Activated T-helper 17 cell treated with anti-CD3 and anti-CD28 coated beads, Interleukin-2, amount 50 U/mL, for 72 hours (primary cell): Measurements from ENCODE around the gene BCL6. TPM values are rescaled to one million over a fixed set of nuclear protein-coding genes. Genes with fewer than 3 reads are reported as not detected.
A peak's percentile ranks its signal among the peaks of the same experiment; 100 is the strongest.

Experiments used
- ATAC-seq: fragments of 150-1000 bp; cut with Tn5 transposase; replicated peaks from 2 replicates; pipeline ENCODE4 v1.10.0; 2021; ENCODE audit warnings: mild to moderate bottlenecking, moderate library complexity
- H3K27ac Mint-ChIP-seq: one replicate; pipeline ENCODE4 v1.8.0; 2022; ENCODE audit warnings: mixed read lengths
- H3K27me3 Mint-ChIP-seq: one replicate; pipeline ENCODE4 v1.8.0; 2022; ENCODE audit warnings: mixed read lengths
- H3K36me3 Mint-ChIP-seq: one replicate; pipeline ENCODE4 v1.8.0; 2022; ENCODE audit warnings: low read depth, mild to moderate bottlenecking, mixed read lengths
- H3K4me1 Mint-ChIP-seq: one replicate; pipeline ENCODE4 v1.8.0; 2022; ENCODE audit warnings: mixed read lengths
- H3K4me3 Mint-ChIP-seq: one replicate; pipeline ENCODE4 v1.8.0; 2022; ENCODE audit warnings: mild to moderate bottlenecking, mixed read lengths
- H3K9me3 Mint-ChIP-seq: one replicate; pipeline ENCODE4 v1.8.0; 2022; ENCODE audit warnings: mixed read lengths
- total RNA-seq, 2 donors: library from RNA; stranded (reverse); gene quantifications; one replicate each; pipeline ENCODE4 v1.2.3, GENCODE V29; 2022

The BCL6 gene
- total RNA-seq, 2 donors from 2014 or later, result 67.5 to 143 TPM

GRCh38 chr3:187738331-187739093 is 6.8 kb downstream of the BCL6 start:
- Mint-ChIP-seq H3K9me3 (no peaks in the 10 kb centered on the region), H3K36me3 (peaks cover 91% of the 10 kb centered on the region), H3K4me3 (peak overlapping the region; percentile 100), H3K27ac (peak overlapping the region; percentile 100), H3K4me1 (peaks cover 41% of the 10 kb centered on the region), H3K27me3 (no peaks in the 10 kb centered on the region)
- ATAC-seq, result peak; percentile 34

DNA sequence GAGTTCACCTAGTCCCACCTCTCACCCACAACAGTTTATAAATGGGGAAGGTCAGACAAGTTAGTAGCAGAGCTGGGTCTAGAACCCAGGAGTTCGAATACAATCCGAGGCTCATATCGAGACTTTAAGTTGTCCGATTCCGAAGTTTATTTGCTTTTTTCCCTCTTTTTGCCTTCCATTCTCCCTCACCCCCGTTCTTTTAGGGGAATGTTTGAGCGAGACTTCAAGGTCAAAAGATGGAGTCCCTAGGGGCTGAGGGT is 7.3 kb downstream of the BCL6 start:
- H3K36me3 Mint-ChIP-seq, result peaks cover 92% of the 10 kb centered on the region
- H3K4me3 Mint-ChIP-seq, result peak overlapping the region; percentile 100
- peak overlapping the region; percentile 100 for H3K27ac Mint-ChIP-seq
- no peaks in the 10 kb centered on the region for H3K9me3 Mint-ChIP-seq
- H3K4me1 Mint-ChIP-seq, result peaks cover 45% of the 10 kb centered on the region
- no peak for ATAC-seq
- H3K27me3 Mint-ChIP-seq, result no peaks in the 10 kb centered on the region

GRCh38 chr3:187737368-187738070 is 7.7 kb downstream of the BCL6 start:
- Mint-ChIP-seq H3K4me3 (peak overlapping the region; percentile 100), H3K36me3 (peaks cover 92% of the 10 kb centered on the region), H3K27ac (peak overlapping the region; percentile 100), H3K4me1 (peaks cover 45% of the 10 kb centered on the region), H3K9me3 (no peaks in the 10 kb centered on the region), H3K27me3 (no peaks in the 10 kb centered on the region)
- ATAC-seq, result peak; percentile 38

GRCh38 chr3:187737006-187737367 is 8.3 kb downstream of the BCL6 start:
- Mint-ChIP-seq H3K9me3 (no peaks in the 10 kb centered on the region), H3K36me3 (peaks cover 91% of the 10 kb centered on the region), H3K27me3 (no peaks in the 10 kb centered on the region), H3K4me3 (peak overlapping the region; percentile 100), H3K4me1 (peaks cover 43% of the 10 kb centered on the region), H3K27ac (peak overlapping the region; percentile 100)
- ATAC-seq, result no peak

- Mint-ChIP-seq H3K9me3 (no peaks in the 10 kb centered on the region), H3K27ac (peak overlapping the region; percentile 100), H3K27me3 (no peaks in the 10 kb centered on the region), H3K4me1 (peaks cover 38% of the 10 kb centered on the region), H3K4me3 (peak overlapping the region; percentile 100), H3K36me3 (peaks cover 91% of the 10 kb centered on the region)
- no peak for ATAC-seq
These were observed 8.8 kb downstream of the BCL6 start for GRCh38 chr3:187736418-187736871.

GRCh38 chr3:187735837-187736236 is 9.4 kb downstream of the BCL6 start:
- Mint-ChIP-seq H3K36me3 (peaks cover 91% of the 10 kb centered on the region), H3K9me3 (no peaks in the 10 kb centered on the region), H3K4me1 (peaks cover 33% of the 10 kb centered on the region), H3K27me3 (no peaks in the 10 kb centered on the region), H3K27ac (peak overlapping the region; percentile 100), H3K4me3 (peak overlapping the region; percentile 100)
- ATAC-seq, result no peak

GRCh38 chr3:187735383-187735782 is 9.9 kb downstream of the BCL6 start:
- Mint-ChIP-seq H3K36me3 (peaks cover 92% of the 10 kb centered on the region), H3K27me3 (no peaks in the 10 kb centered on the region), H3K4me3 (peak overlapping the region; percentile 100), H3K4me1 (peaks cover 33% of the 10 kb centered on the region), H3K9me3 (no peaks in the 10 kb centered on the region), H3K27ac (peak overlapping the region; percentile 100)
- ATAC-seq, result no peak

GRCh38 chr3:187734841-187735240 is 10.4 kb downstream of the BCL6 start:
- no peaks in the 10 kb centered on the region for H3K27me3 Mint-ChIP-seq
- H3K36me3 Mint-ChIP-seq, result peaks cover 96% of the 10 kb centered on the region
- peaks cover 33% of the 10 kb centered on the region for H3K4me1 Mint-ChIP-seq
- H3K4me3 Mint-ChIP-seq, result no peak overlapping the region
- no peaks in the 10 kb centered on the region for H3K9me3 Mint-ChIP-seq
- ATAC-seq, result no peak
- H3K27ac Mint-ChIP-seq, result no peak overlapping the region

GRCh38 chr3:187733371-187733770 is 11.9 kb downstream of the BCL6 start:
- peaks cover 96% of the 10 kb centered on the region for H3K36me3 Mint-ChIP-seq
- H3K4me1 Mint-ChIP-seq, result peaks cover 25% of the 10 kb centered on the region
- H3K27me3 Mint-ChIP-seq, result no peaks in the 10 kb centered on the region
- no peak for ATAC-seq
- H3K4me3 Mint-ChIP-seq, result no peak overlapping the region
- H3K27ac Mint-ChIP-seq, result no peak overlapping the region
- H3K9me3 Mint-ChIP-seq, result no peaks in the 10 kb centered on the region

GRCh38 chr3:187729598-187729997 is 15.7 kb downstream of the BCL6 start:
- Mint-ChIP-seq H3K4me1 (peaks cover 4% of the 10 kb centered on the region), H3K27ac (no peak overlapping the region), H3K36me3 (peaks cover 99% of the 10 kb centered on the region), H3K9me3 (no peaks in the 10 kb centered on the region), H3K4me3 (no peak overlapping the region), H3K27me3 (no peaks in the 10 kb centered on the region)
- ATAC-seq, result no peak

DNA sequence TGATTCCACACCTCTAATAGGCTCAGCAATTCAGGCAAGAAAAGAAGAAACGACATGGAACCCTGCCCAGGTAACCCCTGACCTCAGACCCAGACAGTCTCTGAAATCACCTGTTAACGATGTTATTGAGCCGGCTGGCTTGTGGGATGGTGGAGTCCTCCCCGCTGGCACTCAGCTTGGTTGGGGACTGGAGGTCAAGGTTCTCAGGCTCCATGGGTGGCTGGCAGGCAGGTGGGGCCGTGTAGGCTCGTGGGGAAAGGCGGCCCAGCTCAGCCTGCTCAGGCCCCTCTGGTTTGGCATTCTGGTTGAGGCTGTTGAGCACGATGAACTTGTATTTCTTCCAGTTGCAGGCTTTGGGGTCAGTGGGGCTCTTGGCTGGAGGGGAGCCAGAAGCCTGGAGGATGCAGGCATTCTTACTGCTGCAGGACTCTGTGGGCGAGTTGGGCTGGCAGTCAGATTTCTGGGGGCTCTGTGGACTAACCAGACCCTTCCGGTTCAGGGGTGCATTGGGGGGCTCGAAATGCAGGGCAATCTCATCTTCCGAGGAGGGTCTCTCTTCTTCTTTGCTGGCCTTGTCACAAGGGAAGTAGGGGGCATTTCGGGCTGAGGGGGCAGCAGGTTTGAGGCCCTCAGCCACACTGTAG is 16.2 kb downstream of the BCL6 start:
- H3K27me3 Mint-ChIP-seq, result no peaks in the 10 kb centered on the region
- peaks cover 99% of the 10 kb centered on the region for H3K36me3 Mint-ChIP-seq
- no peaks in the 10 kb centered on the region for H3K9me3 Mint-ChIP-seq
- H3K4me1 Mint-ChIP-seq, result peaks cover 4% of the 10 kb centered on the region
- no peak for ATAC-seq
- no peak overlapping the region for H3K27ac Mint-ChIP-seq
- H3K4me3 Mint-ChIP-seq, result no peak overlapping the region

DNA sequence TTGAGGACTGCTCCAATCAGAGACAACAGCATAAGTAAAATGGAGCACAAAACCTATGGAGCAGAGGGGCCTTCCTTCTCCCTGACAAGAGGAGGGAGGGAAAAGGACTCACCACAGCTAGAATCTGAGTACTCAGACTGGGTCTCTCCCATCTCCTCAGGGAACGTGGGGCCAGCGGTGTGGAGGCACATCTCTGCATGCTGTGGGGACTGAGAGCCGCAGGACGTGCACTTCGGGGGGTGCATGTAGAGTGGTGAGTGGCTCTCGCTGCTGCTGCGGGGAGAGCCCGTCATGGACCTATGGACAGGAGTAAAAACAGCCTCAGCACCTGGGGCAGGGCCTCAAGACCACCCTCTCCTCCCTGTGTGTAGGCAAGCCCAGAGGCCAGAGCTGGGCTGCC is 17.0 kb downstream of the BCL6 start:
- no peak for ATAC-seq
- H3K4me3 Mint-ChIP-seq, result no peak overlapping the region
- H3K27me3 Mint-ChIP-seq, result no peaks in the 10 kb centered on the region
- H3K27ac Mint-ChIP-seq, result no peak overlapping the region
- peaks cover 99% of the 10 kb centered on the region for H3K36me3 Mint-ChIP-seq
- peaks cover 2% of the 10 kb centered on the region for H3K4me1 Mint-ChIP-seq
- H3K9me3 Mint-ChIP-seq, result no peaks in the 10 kb centered on the region

DNA sequence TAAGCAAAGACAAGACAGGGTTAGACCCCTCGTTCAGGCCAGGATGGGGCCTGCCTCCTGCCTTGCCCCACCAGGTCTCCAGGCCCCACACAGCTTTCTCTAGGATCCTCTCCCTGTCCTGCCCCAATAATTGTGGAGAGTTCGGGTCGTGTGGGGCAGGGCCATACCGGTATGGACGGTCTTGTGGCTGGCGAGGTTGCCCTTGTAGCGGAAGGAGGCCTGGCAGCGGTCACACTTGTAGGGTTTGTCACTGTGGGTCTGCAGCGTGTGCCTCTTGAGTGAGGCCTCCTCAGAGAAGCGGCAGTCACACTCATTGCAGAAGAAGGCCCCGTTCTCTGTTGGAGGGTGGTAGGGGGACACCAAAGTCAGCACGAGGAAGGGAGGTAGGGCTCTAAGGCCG is 18.7 kb downstream of the BCL6 start:
- no peak for ATAC-seq
- H3K27ac Mint-ChIP-seq, result no peak overlapping the region
- H3K9me3 Mint-ChIP-seq, result no peaks in the 10 kb centered on the region
- peaks cover 100% of the 10 kb centered on the region for H3K36me3 Mint-ChIP-seq
- no peaks in the 10 kb centered on the region for H3K4me1 Mint-ChIP-seq
- H3K27me3 Mint-ChIP-seq, result no peaks in the 10 kb centered on the region
- no peak overlapping the region for H3K4me3 Mint-ChIP-seq

DNA sequence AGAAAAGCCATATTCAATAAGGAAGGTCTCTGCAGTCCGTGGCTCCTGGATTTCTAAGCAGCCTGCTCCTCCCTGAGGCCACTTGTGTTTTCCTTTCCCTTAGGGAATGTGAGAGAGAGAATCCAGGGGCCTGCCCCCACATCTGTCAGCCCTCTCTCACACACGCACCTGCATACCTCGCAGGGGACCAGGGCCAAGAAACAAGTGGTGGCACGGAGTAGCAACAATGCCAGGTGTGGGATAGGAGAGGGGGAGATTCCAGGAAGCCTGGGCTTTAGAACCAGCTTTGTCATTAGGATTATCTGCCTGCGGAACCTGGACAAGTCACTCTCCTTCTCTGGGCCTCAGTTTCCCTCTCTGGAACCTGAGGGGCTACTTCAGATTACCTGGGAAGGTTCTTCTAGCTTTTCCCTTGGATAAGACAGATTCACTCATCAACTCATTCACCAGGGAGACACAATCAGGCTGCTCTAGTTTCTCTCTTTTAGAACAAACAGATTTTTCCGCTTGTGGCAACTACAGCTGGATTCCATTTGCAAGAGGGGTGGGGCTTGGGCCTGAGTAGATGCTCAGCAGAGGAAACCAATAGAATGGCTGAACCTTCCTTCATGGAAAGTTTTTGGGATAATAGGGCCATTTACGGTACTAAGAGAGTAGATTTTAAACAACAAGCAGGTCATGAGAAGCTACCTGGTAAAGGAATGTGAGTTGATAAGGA is 19.5 kb downstream of the BCL6 start:
- Mint-ChIP-seq H3K4me1 (no peaks in the 10 kb centered on the region), H3K4me3 (no peak overlapping the region), H3K27me3 (no peaks in the 10 kb centered on the region), H3K9me3 (no peaks in the 10 kb centered on the region), H3K27ac (no peak overlapping the region), H3K36me3 (peaks cover 100% of the 10 kb centered on the region)
- no peak for ATAC-seq
